SKM-1 (cell line): ENCODE results near the gene ITGA5.

Experiments
- DNase-seq: peaks from one replicate; lab custom pipeline; 2025; ENCODE audit not compliant: unreplicated experiment; lab: John Stamatoyannopoulos, UW

ITGA5 gene

DNA sequence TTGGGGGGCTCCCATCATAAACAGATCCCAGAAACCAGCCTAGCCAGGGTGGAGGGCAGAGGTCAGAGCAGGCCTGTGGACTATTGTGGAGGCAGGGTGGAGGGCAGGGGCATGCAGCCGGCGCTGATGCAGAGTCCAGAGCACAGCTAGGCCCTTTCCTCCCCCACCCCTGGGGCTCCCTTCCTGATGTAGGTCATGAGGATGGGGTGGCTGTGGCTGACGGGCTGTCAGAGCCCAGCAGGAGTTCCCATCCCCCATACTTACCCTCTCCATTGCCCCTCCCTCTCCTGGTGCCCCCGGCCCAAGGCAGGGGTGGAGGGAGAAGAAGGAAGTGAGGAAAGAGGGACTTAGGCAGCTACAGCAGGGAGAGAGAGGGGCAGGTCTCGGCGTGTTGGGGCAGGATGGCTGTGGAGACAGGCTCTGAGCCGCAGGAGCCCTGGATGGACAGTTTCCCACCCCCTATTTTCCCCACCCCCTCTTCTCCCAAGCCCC, 28.8 kb downstream of the ITGA5 start:
- no peak for DNase-seq

DNA sequence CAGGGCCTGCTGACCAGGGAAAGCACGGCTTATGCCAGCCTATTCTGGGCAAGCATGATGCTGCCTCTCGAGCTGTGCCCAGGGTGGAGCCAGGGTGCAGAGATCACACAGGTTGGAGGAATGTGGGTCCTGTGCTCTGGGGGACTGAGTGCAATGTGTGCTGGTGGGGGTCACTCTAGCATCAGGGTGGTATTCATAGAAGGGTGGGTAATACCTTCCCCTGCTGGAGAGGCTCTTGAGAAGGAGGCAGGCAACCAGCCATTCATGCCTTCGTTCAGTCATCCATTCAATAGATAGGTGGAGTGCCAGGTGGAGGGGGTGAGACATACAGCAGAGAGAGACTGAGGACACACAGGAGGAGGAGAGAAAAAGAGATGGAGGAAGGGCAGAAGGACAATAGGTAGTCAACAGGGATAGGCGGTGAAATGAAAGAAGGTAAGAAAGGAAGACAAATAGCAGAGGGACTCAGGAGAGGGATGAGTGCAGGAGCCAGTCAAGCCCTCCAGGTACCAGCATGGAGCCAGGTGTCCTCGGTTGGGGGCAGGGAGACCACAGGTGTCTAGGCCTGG, 29.4 kb downstream of the ITGA5 start:
- DNase-seq = no peak

GRCh38 chr12:54389134-54389508, 29.9 kb downstream of the ITGA5 start:
- no peak for DNase-seq

- no peak for DNase-seq
Measured at GRCh38 chr12:54388237-54389133, 30.6 kb downstream of the ITGA5 start.

- DNase-seq = no peak
Measured at GRCh38 chr12:54387114-54387467, 32.0 kb downstream of the ITGA5 start.

- DNase-seq = no peak
Measured at GRCh38 chr12:54386403-54387113, 32.5 kb downstream of the ITGA5 start.

DNA sequence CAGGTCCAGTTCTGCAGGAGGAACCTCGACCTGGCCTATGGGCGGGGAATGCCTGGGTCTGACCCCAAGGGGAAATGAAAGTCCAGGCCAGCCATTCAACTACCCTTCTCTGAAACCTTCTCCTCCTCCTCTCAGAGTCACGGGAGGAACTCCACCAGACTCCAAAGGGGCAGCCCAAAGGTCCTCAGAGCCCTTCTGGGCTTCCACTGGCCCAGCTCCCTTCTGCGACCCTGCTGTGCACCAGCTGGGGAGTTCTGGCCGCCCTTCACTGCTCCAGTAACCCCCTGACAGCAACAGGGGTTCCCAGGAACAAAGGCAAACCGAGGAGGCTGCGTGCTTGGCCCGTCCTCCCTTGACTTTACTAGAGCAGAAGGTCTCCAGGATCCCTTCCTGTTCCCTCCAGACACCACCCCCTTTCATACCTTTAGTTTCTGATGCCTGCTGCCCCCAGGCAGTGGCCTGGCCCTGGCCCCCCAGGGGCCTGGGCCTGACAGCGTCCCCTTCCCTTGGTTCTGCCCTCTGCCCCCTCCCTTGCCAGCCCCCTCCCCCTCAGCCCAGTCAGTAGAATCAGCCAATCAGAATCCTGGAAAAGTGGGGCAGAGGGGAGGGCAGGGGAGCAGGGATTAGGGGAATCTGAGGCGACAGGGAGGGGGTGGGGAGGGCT, 33.7 kb downstream of the ITGA5 start:
- no peak for DNase-seq

GRCh38 chr12:54384591-54385041, 34.5 kb downstream of the ITGA5 start, which contains the start of gene ZNF385A:
ZNF385A (minus strand) TSS chr12:54384733; CDS start chr12:54384514, 219 bp downstream.
- DNase-seq = peak; percentile 70

- DNase-seq = peak; percentile 34
Measured at GRCh38 chr12:54383041-54383609, 35.9 kb downstream of the ITGA5 start.

DNA sequence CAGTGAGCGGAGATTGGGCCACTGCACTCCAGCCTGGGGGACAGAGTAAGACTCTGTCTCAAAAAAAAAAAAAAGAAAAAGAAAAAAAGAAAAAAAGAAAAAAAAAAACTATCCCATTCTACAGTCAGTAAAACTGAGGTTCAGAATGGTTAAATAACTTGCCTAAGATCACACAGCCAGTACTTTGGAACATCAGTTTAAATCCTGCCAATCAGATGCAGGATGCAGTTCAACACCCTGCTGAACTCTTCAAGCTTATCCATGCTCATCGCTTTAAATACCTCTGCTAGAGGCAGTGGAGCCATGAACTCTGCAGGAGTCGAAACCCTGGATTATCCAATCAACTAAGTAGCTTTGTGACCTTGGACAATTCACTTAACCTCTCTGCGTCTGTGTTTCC, 37.9 kb downstream of the ITGA5 start:
- DNase-seq = no peak

GRCh38 chr12:54379398-54380201, 39.5 kb downstream of the ITGA5 start:
- DNase-seq = peak; percentile 32

DNA sequence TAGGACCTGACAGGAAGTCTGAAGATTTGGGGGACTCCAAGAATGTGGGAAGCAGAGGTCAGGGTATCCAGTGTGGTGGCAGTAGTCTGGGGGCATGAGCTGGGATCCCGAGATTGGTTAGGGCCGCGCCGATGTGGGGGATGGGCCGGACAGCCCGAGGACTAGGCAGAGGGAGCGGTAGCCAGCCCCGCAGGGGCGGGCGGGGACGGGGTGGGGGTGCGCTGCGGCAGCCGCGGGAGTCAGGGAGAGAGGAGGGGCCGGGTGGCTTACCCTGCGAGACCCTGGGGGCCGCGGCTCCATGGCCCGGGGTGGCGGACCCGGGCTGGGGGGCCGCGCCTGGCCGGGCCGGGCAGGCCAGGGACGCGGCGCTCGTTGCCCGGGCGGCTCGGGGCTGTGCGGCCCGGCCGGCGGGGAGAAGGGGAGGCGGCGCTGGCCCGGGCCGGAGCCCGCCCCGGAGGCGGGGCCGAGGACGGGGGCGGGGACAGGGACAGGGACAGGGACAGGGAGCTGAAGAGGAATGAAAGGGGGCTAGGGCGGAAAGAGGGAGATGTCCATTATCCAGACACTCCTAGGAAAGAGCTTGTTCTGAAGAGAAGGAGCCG, 40.2 kb downstream of the ITGA5 start:
- no peak for DNase-seq

- DNase-seq = no peak
Measured at GRCh38 chr12:54377797-54378515, 41.1 kb downstream of the ITGA5 start.

GRCh38 chr12:54377007-54377406, 42.1 kb downstream of the ITGA5 start:
- no peak for DNase-seq

DNA sequence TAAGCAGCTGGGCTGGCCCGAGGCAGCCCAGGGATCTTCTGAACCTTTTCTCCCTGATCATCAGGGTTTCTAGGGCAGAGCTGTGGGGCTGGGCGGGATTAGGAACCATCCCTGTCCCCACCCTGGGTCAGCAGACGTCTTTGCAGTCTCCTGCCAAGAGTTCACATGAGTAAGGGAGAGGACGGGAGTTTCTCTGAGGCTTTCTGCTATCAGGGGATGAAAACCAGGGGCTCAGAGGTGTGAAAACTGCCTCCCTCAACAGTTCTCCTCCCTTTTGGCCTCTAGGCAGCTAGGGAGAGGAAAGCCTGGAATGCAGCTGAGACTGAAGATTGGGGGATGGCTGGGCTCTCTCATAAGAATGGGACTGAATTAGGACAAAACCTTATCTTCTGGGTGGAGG, 42.5 kb downstream of the ITGA5 start:
- DNase-seq = no peak

DNA sequence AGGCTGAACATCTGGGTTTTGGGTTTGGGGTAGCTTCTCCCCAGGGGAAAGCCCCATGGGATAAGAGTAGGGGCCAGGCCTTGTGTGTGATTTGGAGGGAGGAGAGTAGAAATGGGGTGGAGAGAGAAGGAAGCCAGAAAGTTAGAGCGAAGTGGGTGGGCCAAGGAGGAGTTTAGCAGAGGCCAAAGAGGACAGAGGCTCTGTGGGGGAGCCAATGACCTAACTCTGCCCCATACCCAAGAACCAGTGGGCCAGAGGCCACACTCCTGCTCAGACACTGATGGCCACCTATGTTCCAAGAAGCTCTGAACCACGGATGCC, 43.8 kb downstream of the ITGA5 start:
- DNase-seq = no peak

- DNase-seq = no peak
Measured at GRCh38 chr12:54374562-54375258, 44.4 kb downstream of the ITGA5 start.
